Hepatocyte (in vitro differentiated cells): ENCODE data around the gene HNRNPF. TPM values are rescaled to one million over a fixed set of nuclear protein-coding genes. Genes with fewer than 3 reads are reported as not detected.

Experiments
- DNase-seq: peaks from one replicate; pipeline ENCODE4 v3.0.0-alpha.2; 2016; ENCODE audit warnings: low spot score
- H2AFZ ChIP-seq: fragments of 200-600 bp; sonication (generic); 2 replicates; pipeline ENCODE4 v1.6.0; 2016; ENCODE audit warnings: antibody characterized with exemption, mild to moderate bottlenecking
- H3K27ac ChIP-seq: fragments of 200-600 bp; sonication (generic); 2 replicates; pipeline ENCODE4 v1.5.1; 2016; ENCODE audit warnings: mild to moderate bottlenecking
- H3K27me3 ChIP-seq: fragments of 200-600 bp; sonication (generic); 2 replicates; pipeline ENCODE4 v1.6.1; 2016
- H3K36me3 ChIP-seq: fragments of 200-600 bp; sonication (generic); replicated peaks from 2 replicates; pipeline ENCODE4 v1.5.1; 2016; ENCODE audit warnings: low read depth; ENCODE audit not compliant: insufficient read depth
- H3K4me1 ChIP-seq: fragments of 200-600 bp; sonication (generic); 2 replicates; pipeline ENCODE4 v1.5.1; 2016; ENCODE audit warnings: mild to moderate bottlenecking, moderate library complexity; ENCODE audit not compliant: insufficient read depth
- H3K4me2 ChIP-seq: fragments of 200-600 bp; sonication (generic); 2 replicates; pipeline ENCODE4 v1.6.0; 2016
- H3K4me3 ChIP-seq: fragments of 200-600 bp; sonication (generic); 2 replicates; pipeline ENCODE4 v1.5.1; 2016; ENCODE audit warnings: mild to moderate bottlenecking
- H3K79me2 ChIP-seq: fragments of 200-600 bp; sonication (generic); 2 replicates; pipeline ENCODE4 v1.6.0; 2017; ENCODE audit warnings: mild to moderate bottlenecking
- H3K9me2 ChIP-seq: fragments of 200-600 bp; sonication (generic); replicated peaks from 2 replicates; pipeline ENCODE4 v1.6.0; 2017; ENCODE audit warnings: mild to moderate bottlenecking; ENCODE audit not compliant: insufficient read depth
- H3K9me3 ChIP-seq: fragments of 200-600 bp; sonication (generic); 2 replicates; pipeline ENCODE4 v1.5.1; 2016; ENCODE audit warnings: low read depth, mild to moderate bottlenecking
- H4K20me1 ChIP-seq: fragments of 200-600 bp; sonication (generic); 2 replicates; pipeline ENCODE4 v1.6.0; 2016; ENCODE audit warnings: mild to moderate bottlenecking; ENCODE audit not compliant: insufficient read depth, poor library complexity, severe bottlenecking
- EZH2 ChIP-seq: fragments of 200-600 bp; sonication (generic); IDR thresholded peaks from 2 replicates; pipeline ENCODE4 v1.6.1; 2016; ENCODE audit warnings: antibody characterized with exemption, mild to moderate bottlenecking, borderline replicate concordance
- EZH2phosphoT487 ChIP-seq: fragments of 200-600 bp; sonication (generic); IDR thresholded peaks from one replicate; pipeline ENCODE4 v1.6.1; 2018; ENCODE audit warnings: antibody characterized with exemption, mild to moderate bottlenecking, low read depth, moderate library complexity; ENCODE audit not compliant: unreplicated experiment, severe bottlenecking
- WGBS: methylation state at CpG from one replicate; pipeline ENCODE4 v1.1.6; 2016; ENCODE audit warnings: low lambda C conversion rate; ENCODE audit errors: missing lambda C conversion rate; 5-methylcytosine and 5-hydroxymethylcytosine counted together
- polyA plus RNA-seq: library from polyadenylated mRNA; unstranded; fragments of >200 nt; fragmentation: Nextera tagmentation; extraction: Ambion mirVana; gene quantifications from 2 replicates; pipeline ENCODE4 v1.2.1, GENCODE V29; 2016
- total RNA-seq: library from RNA; depleted of rRNA; stranded (reverse); fragments of >200 nt; gene quantifications from 2 replicates; pipeline ENCODE4 v1.2.3, GENCODE V29; 2014
- TF ChIP-seq, protein P1 (sequence below): fragments of 200-600 bp; sonication (generic); IDR thresholded peaks from 2 replicates; pipeline ENCODE4 v1.5.1; 2016; ENCODE audit warnings: antibody characterized with exemption, mild to moderate bottlenecking; ENCODE audit not compliant: poor library complexity

HNRNPF gene
- total and polyA plus RNA-seq, 2 experiments from 2014 or later: 134 to 217 TPM

DNA sequence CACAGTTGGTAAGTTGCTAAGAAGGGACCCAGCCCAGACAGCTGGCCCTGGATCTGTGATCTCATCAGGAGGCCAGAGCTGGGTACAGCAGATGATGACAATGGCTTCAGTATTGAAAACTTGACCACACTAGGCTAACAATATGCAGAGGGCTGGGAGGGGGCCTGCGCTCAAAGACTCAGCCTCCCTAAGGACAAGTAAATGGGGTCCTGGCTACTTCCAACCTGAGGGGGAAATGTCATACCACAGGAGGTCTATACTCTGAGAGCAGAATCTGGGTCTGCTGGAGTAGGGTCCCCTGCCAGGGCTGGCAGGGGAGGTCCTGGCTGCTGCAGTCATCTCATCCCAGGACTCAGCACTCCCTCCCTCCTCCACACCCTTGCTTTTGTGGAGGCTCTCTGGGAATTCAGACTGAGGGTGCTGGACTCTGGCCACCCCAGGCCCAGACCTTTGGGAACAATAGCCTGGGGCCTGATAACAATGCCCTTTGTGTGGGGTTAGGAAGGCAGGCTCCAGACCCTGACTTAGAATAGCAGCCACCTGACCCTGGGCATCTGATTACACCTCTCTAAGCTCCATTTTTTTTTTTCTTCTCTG, 36.1 kb downstream of the HNRNPF start:
- H3K27ac ChIP-seq: no peak overlapping the region
- H3K36me3 ChIP-seq: no peaks in the 10 kb centered on the region
- TF ChIP-seq EZH2phosphoT487 (no peak), EZH2 (no peak)
- TF ChIP-seq, protein P1, sequence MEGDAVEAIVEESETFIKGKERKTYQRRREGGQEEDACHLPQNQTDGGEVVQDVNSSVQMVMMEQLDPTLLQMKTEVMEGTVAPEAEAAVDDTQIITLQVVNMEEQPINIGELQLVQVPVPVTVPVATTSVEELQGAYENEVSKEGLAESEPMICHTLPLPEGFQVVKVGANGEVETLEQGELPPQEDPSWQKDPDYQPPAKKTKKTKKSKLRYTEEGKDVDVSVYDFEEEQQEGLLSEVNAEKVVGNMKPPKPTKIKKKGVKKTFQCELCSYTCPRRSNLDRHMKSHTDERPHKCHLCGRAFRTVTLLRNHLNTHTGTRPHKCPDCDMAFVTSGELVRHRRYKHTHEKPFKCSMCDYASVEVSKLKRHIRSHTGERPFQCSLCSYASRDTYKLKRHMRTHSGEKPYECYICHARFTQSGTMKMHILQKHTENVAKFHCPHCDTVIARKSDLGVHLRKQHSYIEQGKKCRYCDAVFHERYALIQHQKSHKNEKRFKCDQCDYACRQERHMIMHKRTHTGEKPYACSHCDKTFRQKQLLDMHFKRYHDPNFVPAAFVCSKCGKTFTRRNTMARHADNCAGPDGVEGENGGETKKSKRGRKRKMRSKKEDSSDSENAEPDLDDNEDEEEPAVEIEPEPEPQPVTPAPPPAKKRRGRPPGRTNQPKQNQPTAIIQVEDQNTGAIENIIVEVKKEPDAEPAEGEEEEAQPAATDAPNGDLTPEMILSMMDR: no peak
- H3K9me2 ChIP-seq: no peaks in the 10 kb centered on the region
- H3K9me3 ChIP-seq: no peaks in the 10 kb centered on the region
- no peaks in the 10 kb centered on the region for H3K79me2 ChIP-seq
- no peaks in the 10 kb centered on the region for H4K20me1 ChIP-seq
- H3K4me2 ChIP-seq: no peak overlapping the region
- no peak for DNase-seq
- no peaks in the 10 kb centered on the region for H3K27me3 ChIP-seq
- no peak overlapping the region for H2AFZ ChIP-seq
- WGBS: 89% methylated on average over 1 of the region's 1 CpG
- no peaks in the 10 kb centered on the region for H3K4me1 ChIP-seq
- H3K4me3 ChIP-seq: no peak overlapping the region

DNA sequence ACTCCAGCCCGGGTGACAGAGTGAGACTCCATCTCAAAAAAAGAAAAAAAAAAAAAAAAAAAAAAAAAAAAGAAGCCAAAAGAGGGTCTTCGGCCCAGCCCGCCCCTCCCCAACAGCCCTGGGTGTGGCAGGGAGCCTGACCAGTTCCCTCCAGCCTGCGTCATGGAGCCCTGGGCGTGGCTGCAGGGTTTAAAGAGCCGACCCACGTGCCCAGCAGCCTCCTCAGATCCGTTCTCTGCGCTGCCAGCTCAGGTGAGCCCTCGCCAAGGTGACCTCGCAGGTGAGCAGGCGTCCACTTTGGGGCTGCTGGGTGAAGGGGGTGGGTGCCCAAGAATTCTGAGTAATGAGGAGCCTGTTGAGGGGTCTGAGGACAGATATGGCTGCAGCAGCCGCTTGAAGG, 37.6 kb downstream of the HNRNPF start, which contains the start of gene FXYD4:
TSS of gene FXYD4 (plus strand) at position 219 of the 400 bp plus-strand sequence. CDS start 2,111 bp downstream, outside the sequence.
- no peak within 1 kb of the TSS for H2AFZ ChIP-seq
- H3K27ac ChIP-seq: no peak within 1 kb of the TSS
- no peak within 1 kb of the TSS for H3K4me2 ChIP-seq
- no peaks in the 10 kb centered on the region for H3K9me3 ChIP-seq
- no peak within 1 kb of the TSS for H3K4me3 ChIP-seq
- no peak for DNase-seq
- no peaks in the 10 kb centered on the region for H3K9me2 ChIP-seq
- no peaks in the 10 kb centered on the region for H3K79me2 ChIP-seq
- TF ChIP-seq EZH2phosphoT487 (no peak), EZH2 (no peak)
- TF ChIP-seq, protein P1: no peak
- H3K36me3 ChIP-seq: no peaks in the 10 kb centered on the region
- 87% methylated on average over 10 of the region's 13 CpGs for WGBS
- H3K4me1 ChIP-seq: no peaks in the 10 kb centered on the region
- H4K20me1 ChIP-seq: no peaks in the 10 kb centered on the region
- H3K27me3 ChIP-seq: no peaks in the 10 kb centered on the region

DNA sequence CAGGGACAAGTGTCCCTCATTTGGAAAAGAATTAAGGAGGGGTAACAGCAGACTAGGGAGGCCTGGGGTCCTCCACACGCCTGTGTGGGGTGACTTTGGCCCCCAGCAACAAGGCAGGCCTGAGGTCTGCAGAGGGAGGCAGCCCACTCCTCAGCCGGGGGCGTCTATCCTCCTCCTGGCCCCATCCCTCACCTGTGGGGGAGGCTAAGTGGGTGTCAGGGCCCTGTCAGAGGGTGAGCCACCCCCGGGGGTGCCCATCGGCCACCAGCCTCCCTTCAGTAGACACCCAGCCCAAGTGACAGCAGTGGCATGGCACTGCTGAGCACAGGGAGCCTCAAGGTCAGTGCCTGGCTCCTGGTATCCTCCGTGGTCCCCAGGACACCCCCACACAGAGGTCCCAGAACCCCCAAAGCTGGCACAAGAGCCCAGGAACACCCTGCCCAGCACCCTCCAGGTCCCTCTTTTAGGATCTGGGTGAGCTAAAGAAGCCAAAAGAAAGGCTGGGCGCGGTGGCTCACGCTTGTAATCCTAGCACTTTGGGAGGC, 38.2 kb downstream of the HNRNPF start:
- Histone ChIP-seq H3K27ac (no peak overlapping the region), H3K9me3 (no peaks in the 10 kb centered on the region), H2AFZ (no peak overlapping the region), H3K4me1 (no peaks in the 10 kb centered on the region), H4K20me1 (no peaks in the 10 kb centered on the region), H3K36me3 (no peaks in the 10 kb centered on the region), H3K4me3 (no peak overlapping the region), H3K4me2 (no peak overlapping the region), H3K79me2 (no peaks in the 10 kb centered on the region), H3K27me3 (no peaks in the 10 kb centered on the region), H3K9me2 (no peaks in the 10 kb centered on the region)
- 94% methylated on average over 9 of the region's 9 CpGs for WGBS
- no peak for DNase-seq
- TF ChIP-seq EZH2phosphoT487 (no peak), EZH2 (no peak)
- TF ChIP-seq, protein P1: no peak

DNA sequence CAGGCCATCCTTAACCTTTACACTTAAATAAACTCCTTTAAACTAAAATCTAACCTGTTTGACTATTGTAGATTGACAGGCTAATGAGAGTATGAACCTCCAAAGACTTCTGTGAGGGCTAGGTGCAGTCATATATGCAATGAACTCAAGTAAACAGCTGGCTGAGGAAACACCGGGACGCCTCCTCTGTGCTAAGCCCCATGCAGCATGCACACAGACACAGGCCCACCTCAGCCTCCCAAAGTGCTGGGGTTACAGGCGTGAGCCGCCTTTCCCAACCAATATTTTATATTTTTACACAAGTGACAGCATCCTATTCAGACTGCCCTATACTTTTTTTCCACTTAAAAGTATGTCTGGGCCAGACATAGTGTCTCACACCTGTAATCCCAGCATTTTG, 39.1 kb downstream of the HNRNPF start:
- Histone ChIP-seq H3K4me1 (no peaks in the 10 kb centered on the region), H4K20me1 (no peaks in the 10 kb centered on the region), H3K79me2 (no peaks in the 10 kb centered on the region), H3K4me3 (no peak overlapping the region), H3K9me3 (no peaks in the 10 kb centered on the region), H3K36me3 (no peaks in the 10 kb centered on the region), H3K27me3 (no peaks in the 10 kb centered on the region), H3K27ac (no peak overlapping the region), H3K9me2 (no peaks in the 10 kb centered on the region), H2AFZ (no peak overlapping the region), H3K4me2 (no peak overlapping the region)
- WGBS: 80% methylated on average over 4 of the region's 4 CpGs
- no peak for DNase-seq
- TF ChIP-seq EZH2 (no peak), EZH2phosphoT487 (no peak)
- TF ChIP-seq, protein P1: no peak
